ENCODE results near the gene LONP2.

- TF ChIP-seq CTCF (IDR thresholded peaks at IDR 0.05) = no peak
- no peak for TF ChIP-seq POLR2A (IDR thresholded peaks at IDR 0.05)
Measured at GRCh38 chr16:48405907-48406306, 161.8 kb downstream of the LONP2 start.
